ENCODE results near the gene CLDN6.
A peak's percentile ranks its signal among the peaks of the same experiment; 100 is the strongest.

Gene CLDN6

DNA sequence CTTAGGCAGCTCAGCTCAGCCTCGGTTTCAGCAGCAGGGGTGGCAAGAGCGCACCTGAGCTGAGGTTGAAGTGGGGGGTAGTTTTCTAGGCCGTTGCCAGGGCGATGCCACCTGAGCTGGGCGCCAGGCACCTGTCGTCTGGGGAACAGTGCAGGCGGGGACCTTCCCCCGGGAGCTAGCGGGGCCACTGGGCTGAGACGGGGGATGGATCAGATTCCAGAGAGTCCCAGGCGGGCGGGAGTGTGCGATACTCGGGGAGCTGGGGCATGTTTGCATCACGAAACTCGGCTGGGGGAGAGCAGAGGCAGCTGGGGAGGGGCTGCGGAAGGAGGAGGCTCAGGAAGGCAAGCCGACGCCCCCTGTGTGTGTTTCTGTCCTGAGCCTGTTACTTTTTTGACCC lies 5.7 kb downstream of the CLDN6 start:
- no peak for FAIRE-seq

DNA sequence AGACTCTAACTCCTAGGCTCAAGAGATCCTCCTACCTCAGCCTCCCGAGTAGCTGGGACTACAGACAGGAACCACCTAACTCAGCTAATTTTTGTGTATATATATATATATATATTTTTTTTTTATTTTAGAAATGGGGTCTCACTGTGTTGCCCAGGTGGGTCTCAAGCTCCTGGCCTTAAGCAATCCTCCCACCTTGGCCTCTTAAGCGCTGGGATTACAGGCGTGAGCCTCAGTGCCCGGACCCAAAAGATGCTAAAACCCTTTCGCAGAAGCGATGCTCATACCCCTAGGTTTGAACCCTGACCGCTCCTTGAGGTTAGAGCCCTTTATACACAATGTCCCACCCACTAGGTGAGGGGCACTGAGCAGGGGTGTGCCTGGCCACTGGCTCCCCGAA lies 7.5 kb downstream of the CLDN6 start:
- no peak for FAIRE-seq

DNA sequence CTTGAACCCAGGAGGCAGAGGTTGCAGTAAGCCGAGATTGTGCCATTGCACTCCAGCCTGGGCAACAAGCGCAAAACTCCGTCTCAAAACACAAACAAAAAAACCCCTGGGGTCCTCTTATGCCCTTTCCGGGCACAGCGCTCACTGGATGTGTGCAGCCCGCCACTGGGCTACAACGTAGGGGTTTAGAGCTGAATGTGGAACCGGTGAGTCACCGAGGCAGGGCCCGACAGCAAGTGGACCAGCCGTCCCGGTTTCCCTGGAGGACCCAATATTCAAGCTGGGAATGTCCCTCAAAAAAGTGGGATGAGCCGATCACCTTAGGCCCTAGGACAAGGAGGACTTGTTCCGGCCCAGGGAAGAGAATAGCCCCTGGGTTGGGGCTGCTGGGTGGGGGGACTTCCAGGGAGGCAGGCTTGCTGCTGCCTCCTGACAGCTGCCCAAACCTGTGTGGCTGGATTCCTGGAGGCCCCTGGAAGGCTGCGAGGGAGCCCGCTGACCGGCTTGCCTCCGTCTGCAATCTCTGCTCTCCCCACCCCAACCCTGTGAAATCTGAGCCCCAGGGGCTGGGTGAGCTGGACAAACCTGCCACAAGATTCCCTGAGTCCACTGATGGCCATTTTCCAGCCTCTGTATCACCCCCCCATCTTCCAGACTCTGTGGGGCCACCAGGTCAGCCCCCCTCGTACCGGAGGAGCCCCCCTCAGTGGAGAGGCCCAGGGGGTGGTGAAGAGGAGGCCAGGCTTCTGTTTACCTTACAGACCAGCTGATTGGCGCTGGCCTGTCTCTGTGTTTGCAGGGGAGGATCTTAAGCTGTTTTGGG lies 8.2 kb downstream of the CLDN6 start:
- FAIRE-seq, result no peak

DNA sequence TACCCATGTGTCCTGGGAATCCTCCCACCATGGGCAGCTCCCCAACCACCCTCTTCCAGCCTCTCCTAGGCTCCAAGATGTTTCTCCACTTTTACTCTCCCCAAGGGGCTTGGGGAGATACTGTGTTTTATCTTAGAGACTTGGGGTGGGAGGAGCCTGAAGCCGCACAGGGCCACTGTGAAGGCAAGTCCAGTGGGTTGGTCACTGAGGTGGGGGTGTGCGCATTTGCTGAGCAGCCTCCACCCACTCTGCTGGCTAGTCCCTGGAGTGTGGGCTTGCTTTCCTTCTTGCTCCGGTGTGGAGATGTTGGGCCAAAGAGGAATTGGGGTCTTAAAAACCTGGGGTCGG lies 9.3 kb downstream of the CLDN6 start:
- no peak for FAIRE-seq

DNA sequence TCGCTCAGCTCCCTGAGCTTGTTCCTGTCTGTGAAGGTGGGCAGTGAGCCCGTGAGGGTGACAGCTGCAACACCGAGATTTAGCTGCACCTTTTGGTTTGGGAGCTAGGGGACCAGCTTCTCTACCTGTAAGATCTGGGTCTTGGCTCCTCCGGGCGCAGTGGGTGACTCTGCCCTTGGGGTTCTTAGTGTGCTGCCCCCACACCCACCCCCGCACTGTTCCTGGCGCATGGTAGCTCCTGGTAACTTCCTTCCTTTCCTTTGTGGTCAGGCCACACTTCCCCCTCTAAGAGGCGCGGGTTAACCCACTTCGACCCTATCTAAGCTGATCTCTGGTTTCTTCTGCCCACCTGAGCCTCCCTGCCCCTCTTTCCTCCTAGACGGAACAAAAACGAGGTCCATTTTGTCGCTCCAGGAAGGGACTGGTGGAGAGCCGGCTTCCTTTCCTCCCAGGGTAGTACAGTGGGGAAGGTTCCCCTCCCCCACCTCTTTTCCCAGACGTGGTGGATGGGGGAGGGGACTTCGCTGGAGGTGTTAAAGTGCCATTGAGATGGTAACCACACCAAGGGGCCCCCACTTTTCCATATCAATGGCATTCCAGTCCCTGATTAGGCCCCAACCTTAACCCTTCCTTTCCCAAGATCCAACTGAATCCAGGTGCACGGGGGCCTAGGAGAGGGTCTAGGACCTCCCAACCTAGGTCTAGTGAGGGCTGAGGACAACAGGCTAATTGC lies 9.9 kb downstream of the CLDN6 start:
- FAIRE-seq, result no peak

DNA sequence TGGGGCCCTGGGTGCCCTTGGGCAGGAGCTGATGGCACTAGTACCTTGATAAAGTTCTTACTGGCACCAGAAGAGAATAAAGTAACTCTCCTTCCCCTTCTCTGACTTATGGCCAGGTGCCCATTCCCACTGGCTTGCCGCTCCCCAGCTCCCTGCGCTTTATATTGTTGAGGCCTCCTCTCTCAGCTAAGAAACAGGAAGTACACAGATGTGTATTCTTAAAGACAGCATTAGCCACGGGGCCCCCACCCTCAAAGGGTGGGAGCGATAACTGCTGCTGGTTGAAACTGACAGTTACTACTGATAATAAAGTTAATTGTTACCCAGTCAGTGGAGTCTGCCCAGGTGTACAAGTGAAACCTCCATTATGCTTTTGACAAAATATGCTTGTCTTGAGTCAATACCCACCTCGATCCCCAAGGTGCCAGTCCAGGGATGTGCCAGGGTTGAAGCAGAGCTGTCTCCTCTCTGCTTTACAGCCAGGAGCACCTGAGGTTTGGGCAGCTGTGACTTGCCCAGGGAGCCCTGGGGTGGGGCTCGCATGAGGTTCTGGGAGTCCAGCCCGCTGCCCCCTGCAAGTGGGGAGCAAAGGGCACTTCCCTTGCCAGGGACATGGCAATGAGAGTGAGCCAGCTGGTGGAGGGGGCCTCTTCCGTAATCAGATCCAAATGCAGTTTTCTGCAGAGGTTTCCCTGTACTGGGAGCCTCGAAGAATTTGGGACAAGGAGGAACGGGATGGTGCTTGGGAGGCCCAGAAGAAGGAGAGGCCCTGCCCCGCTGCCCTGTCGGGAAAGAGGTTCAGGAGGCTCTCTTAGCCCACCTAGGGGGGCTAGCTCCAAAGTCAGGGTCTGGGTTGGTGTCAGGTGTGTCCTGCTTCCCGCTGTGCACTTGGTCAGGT lies 10.7 kb downstream of the CLDN6 start:
- no peak for FAIRE-seq

DNA sequence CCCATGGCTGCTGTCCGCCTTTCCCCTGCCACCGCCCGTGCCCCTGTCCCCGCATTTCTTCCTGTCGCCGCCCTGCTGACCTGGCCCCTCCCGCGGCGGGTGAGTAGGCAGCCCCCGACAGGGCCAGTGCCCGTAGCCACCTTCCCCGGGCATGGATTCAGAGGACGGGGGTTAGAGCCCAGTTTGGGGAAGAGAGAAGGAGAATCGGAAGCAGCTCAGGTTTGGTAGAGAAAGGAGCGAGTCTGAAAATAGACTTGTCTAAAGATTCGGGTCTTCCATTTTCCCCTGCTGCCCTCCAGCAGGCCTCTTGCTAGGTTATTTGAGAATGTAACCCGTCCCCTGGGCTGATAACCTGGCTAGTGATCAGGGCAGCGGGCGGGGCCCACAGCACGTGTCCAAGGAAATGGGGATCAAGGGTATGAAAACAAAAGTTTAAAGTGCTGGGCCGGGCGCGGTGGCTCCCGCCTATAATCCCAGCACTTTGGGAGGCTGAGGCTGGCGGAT lies 13.2 kb downstream of the CLDN6 start:
- FAIRE-seq, result no peak

DNA sequence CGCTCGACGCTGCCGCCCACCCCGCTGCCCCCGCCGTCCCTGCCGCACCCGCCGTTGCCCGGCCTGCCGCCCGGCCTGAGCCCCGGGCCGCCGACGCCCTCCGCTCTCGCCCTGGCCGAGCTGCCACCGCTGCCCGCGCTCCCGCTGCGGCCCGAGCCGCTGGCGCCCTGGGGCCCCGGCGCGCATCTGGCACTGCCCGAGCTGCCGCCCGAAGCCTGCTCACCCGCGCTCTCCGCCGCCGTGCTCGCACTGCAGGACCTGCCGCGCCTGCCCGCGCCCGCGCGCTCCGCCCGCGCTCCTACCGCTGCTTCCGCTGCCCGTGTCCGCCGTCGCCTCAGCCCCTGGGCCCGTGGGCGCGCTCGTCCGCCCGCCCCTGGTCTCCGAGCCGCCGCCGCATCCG lies 13.7 kb downstream of the CLDN6 start:
- FAIRE-seq, result no peak

DNA sequence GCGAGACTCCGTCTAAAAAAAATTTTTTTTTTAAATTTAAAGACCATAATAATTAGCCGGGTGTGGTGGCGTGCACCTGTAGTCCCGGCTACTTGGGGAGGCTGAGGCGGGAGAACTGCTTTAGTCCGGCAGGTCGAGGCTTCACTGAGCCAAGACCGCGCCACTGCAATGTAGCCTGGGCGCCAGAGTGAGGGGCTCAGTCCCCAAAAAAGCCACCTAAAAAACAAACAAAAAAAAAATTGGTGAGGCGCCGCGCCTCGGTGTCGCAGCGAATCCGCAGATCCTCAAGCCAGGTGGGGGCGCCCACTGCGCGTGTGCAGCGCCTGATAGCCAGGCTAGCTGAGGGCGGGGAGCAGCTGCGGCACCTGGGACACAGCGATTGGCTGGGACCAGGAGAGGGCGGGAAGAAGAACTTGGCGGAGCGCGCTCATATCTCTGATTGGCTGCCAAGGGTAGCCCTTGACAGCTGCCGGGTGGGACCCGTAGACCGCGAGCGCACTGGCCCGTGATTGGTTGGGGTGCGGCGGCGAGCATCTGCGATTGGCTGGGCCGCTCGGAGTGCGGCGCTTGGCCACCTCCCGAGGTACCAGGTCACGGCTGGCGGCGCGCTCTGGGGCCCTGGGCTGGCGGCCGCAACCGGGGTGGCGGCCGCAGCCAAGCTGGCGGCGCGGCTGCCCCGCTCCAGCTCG lies 14.3 kb downstream of the CLDN6 start:
- FAIRE-seq, result peak; percentile 93

DNA sequence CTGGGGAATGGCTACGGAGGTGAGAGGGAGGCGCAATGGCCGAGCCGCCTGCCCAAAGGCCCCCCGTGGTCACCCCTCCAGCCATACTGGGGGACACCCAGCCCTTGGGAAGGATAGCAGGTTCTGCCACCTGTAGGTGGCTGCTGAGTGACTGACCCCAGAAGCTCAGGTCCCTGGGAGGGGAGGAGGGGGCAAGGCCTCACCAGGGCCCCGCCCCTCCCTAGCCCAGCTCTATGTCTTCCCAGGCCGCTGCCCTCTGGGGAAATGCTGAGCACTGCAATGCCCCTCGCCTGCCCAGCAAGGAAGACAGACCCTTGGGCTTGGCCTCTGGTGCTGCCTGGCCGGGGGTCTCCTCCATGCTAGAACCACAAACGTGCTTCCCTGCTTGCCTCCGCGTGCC lies 16.7 kb downstream of the CLDN6 start:
- no peak for FAIRE-seq

DNA sequence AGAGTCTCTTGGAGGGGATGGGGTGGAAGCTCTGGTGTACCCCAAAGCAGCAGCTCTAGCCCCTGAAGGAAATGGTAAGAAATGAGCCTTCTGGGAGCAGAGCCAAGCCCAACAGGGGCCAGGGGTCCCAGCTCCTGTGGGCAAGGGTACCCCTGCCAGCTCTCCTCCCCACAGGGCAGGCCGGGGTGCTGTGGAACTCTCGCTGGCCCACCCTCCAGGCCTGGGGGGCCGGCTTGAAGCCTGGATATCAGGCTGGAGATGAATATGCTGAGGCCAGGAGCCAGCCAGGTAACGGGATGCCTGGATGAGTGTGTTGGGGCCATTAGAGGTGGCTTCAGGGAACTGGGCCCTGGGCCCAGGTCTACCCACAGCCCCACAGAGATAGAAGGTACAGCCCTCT lies 17.4 kb downstream of the CLDN6 start:
- no peak for FAIRE-seq

DNA sequence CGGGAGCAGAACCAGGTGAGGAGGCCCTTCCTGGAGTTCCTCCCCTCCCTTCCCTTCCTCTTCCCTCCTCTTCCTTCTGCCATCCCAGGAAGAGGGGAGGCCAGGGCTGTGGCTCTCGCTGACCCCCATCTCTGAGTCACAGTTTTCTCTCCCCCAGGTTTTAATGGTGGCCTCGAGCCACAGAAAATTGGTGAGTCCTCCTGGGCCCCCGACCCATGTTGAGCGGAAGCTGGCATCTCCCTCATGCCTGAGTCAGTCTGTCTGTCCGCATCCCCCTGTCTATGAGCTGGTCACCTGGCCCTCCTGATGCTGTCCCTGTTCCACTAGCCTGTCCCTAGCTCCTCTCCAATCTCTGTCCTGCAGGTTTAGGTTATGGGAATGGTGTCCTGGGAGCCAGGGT lies 18.1 kb downstream of the CLDN6 start:
- no peak for FAIRE-seq

DNA sequence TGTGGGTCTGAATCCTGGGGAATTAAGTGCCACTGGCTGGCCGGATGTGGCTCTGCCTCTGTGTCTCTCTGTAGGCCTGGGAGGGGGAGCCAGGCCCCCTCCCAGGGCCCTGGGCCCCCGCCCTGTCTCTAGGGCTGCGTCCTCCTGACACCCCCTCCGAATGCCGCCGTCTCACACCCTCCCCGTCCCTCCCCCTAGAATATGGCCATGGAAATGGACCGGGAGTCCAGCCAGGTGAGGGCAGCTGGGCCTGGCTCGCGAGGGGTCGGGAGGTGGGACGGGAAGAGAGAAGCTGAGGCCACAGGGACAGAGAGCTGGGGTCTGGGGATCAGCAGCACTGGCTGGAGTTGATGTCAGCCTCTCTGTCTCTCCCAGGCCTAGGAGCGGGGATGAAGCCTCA lies 21.7 kb downstream of the CLDN6 start:
- no peak for FAIRE-seq

DNA sequence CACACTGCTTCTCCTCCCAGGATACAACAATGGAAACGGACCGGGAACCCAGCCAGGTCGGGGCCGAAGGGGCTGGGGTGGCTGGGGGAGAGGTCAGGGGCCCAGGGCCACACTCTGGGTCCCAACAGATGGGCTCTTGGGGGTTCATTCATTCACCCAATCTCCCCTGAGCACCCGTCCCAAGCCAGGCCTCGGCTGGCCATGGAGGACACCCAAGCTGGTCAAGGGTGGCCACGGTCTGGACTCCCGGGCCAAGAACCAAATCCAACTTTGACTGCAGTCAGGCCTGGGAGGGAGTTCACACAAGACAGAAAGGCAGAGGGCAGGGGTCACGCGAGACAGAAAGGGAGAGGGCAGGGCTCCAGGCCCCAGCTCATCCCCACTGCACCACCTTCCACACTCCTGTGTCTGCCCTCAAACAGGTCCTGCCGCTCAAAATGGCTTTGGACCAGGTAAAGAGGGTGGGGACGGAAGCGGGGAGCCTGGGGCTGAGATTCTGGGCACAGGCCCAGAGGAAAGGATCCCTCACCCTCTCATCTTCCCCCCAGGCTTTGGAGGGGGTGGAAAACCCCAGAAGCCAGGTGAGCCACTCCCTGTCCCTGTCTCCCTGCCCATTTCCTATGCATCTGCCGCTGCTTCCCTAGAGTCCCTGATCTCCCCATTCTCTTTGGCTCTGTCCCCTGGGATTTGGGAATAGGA lies 25.5 kb downstream of the CLDN6 start:
- no peak for FAIRE-seq

DNA sequence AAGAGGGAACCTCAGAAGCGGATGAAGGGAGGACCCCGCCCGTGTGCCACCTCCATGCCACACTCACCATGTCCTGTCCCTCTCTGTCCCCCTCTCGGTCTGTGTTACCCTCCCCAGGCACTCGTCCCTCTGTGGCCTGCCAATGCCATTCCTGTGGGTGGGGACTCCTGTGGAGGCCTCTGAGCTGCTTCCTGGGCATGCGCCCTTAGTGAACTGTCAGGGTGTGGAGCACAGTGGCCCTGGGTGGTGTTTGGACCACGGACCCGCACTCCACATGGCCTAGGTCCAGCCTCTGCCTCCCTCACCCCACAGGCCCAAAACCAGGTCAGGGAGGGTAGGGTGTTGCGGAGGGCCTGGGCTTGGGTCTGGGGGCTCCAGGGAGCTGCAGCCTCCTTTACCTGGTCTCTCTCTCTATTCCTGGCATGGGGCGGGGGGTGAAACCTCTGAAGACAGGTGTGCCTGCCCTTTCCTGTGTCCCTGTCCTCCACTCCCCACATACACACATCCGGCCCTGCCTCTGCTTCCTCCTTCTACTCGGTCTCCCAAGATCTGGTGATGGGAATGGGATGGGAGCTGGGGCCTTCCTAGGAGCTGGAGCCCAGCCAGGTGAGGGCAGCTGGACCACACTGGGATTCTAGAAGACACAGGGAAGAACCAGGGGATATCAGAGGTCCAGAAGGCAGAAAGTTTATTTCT lies 26.3 kb downstream of the CLDN6 start:
- no peak for FAIRE-seq

DNA sequence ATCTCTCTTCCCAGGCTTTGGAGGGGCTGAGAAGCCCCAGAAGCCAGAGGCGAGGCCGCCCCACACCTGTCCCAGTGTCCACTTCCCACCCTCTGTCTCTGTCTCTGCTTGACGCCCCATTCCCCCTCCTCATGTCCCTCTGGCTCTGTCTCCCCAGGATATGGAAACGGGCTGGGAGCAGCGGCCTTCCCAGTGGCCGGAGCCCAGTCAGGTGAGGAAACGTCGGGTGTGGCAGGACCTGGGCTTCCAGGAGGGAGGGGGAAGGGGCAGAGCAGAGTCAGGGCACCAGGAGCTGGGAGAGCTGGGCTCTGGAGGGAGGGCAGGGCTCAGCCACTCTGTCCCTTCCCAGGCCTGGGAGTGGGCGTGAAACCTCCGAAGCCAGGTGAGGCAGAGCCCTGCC lies 27.1 kb downstream of the CLDN6 start:
- no peak for FAIRE-seq

DNA sequence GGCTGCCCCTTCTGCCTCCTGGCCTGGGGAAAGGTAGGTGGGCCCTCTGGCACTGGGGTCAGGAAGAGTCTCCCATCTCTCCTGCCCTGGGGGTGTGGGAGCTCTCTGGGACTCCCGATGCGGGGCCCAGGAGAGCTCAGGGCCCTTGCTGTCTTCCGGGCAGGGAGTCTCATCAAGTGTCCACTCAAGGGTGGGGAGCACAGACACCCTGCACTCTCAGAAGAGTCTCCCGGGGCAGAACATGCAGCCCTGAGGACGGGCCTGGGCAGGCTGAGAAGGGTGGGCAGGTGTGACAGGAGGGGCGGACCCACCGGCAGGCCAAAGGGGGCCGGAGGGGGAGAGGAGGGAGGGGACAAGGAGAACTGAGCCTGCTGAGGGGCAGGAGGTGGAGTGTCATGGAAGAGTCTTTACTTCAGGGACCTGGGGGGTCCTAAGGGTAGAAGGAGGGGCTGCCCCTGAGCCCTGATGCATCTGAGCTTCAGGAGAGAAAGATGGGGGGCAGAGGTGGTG lies 29.3 kb downstream of the CLDN6 start:
- FAIRE-seq, result no peak

DNA sequence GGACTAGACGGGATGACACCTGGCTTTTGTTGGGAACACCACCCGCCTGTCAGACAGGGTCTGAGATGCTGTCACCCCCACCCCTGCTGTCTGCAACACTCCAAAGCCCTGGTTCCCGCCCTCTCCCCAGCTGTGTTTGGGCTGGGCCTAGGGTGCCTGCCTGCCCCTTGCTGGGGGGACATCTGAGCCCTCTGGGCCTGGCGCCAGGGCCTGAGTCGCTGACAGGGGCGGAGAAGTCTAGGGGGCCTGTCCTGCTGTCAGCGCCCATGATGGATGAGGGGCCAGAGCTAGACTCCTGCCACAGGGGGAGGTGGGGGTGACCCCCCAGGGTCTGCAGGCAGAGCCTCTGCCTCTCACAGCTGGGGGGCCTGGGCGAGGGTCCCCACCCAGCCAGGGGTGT lies 30.1 kb downstream of the CLDN6 start:
- no peak for FAIRE-seq

DNA sequence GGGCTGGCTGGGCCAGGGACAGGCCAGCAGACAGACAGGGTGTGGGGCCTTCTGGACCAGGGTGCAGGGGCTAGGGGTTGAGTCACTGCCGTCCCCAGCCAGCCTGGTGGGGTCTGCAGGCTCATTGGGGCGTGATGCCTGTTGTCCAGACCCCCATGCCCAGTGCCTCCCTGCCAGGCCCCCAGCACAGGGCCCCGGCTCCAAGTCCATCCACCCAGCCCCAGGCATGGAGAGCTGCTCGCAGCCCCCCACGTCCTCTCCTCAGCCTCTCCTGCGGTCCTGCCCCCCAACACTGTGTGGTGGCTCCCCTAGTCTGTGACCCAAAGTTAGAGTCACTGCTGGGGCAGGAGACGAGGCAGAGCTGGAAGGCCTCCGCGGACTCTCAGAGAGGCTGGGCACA lies 30.7 kb downstream of the CLDN6 start:
- FAIRE-seq, result no peak

DNA sequence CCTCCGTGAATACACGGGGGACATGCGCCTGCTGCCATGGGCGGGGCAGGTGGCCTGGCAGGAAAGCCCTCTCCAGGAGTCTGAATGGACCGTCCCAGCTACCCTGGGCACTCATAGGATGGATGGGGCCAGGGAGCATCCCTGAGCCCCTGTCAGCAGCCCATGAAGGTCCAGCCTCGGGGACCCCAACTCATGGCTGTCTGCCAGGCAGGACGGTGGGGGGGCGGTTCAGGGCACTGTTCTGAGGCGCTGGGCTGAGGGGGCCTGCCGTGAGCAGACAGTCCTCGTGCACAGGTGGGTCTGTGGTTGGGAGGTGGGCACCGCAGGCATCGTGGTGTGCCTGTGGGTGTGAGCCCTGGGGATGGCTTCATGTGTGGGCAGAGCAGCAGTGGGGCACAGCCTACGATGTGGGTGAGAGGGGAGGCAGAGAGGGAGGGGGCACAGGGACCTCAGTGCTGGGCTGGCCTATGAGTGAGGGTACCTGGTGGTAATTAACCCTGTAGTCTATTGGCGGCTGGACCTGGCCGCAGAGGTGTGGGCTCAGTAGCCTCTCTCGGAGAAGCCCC lies 31.3 kb downstream of the CLDN6 start:
- FAIRE-seq, result no peak

DNA sequence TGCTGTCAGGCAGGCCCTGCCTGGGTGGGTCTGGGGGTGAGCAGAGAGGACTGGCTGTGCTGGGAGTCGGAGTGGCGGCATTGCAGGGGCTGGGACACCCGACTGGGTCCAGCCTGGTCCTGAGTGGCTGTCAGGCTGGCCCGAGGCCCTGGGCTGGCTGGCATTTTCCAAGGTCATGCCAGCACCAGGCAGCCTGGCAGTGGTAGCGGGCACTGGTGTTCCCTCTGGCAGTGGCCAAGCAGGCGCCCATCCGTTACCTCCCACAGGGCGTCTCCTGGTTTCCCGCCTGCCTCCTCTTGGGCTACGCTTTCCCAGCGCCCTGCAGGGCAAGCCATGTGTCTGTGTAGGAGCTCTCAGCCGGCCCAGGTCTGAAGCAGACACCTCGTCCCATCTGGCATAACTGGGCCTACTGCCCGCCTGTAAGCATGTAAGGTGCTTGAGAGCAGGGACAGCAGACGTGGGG lies 32.1 kb downstream of the CLDN6 start:
- no peak for FAIRE-seq

Measured in endometrium (tissue), 2 donors.